ENCODE measurements around the gene SNX6.

GRCh38 chr14:34583525-34583924 lies 46.4 kb downstream of the SNX6 start:
- no peak for TF ChIP-seq CTCF (IDR thresholded peaks at IDR 0.05)
- TF ChIP-seq POLR2A (IDR thresholded peaks at IDR 0.05): no peak

Measured in body of pancreas (tissue), 4 donors.